Thyroid gland (tissue), 4 donors: ENCODE data around the gene OR10C1.
"Not testable (repeated sequence)": the region's sequence is repeated elsewhere in the genome, so short reads cannot be mapped to it uniquely, and the experiment has no call there.

ENCODE experiments used
- POLR2A ChIP-seq, 2 donors: fragments of 450-650 bp; IDR thresholded peaks; one replicate each; pipeline ENCODE4 v1.6.1; 2017; ENCODE audit warnings: antibody characterized with exemption in 2 of 2, mild to moderate bottlenecking in 2 of 2, moderate library complexity in 1 of 2
- TF ChIP-seq, protein P1 (sequence below), 6 experiments: fragments of 200-600 bp in 3 of 6; fragments of 450-650 bp in 3 of 6; sonication (generic) in 3 of 6; IDR thresholded peaks; one replicate each; pipeline ENCODE4 v1.5.1; 2016 to 2019; ENCODE audit warnings: antibody characterized with exemption in 6 of 6, mild to moderate bottlenecking in 2 of 6, inconsistent platforms in 1 of 6, moderate library complexity in 1 of 6

DNA sequence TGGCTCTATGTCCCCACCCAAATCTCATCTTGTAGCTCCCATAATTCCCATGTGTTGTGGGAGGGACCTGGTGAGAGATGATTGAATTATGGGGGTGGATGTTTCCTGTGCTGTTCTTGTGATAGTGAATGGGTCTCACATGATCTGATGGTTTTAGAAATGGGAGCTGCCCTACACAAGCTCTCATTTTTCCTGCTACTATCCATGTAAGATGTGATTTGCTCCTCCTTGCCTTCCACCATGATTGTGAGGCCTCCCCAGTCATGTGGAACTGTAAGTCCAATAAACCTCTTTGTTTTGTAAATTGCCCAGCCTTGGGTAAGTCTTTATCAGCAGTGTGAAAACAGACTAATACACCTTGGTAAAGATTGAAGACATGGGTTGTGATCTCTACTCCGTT lies 4.9 kb downstream of the OR10C1 start:
- TF ChIP-seq, protein P1, sequence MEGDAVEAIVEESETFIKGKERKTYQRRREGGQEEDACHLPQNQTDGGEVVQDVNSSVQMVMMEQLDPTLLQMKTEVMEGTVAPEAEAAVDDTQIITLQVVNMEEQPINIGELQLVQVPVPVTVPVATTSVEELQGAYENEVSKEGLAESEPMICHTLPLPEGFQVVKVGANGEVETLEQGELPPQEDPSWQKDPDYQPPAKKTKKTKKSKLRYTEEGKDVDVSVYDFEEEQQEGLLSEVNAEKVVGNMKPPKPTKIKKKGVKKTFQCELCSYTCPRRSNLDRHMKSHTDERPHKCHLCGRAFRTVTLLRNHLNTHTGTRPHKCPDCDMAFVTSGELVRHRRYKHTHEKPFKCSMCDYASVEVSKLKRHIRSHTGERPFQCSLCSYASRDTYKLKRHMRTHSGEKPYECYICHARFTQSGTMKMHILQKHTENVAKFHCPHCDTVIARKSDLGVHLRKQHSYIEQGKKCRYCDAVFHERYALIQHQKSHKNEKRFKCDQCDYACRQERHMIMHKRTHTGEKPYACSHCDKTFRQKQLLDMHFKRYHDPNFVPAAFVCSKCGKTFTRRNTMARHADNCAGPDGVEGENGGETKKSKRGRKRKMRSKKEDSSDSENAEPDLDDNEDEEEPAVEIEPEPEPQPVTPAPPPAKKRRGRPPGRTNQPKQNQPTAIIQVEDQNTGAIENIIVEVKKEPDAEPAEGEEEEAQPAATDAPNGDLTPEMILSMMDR (IDR thresholded peaks at IDR 0.05) = not testable (repeated sequence)
- not testable (repeated sequence) for TF ChIP-seq POLR2A (IDR thresholded peaks at IDR 0.05)
